Measurements from ENCODE around the gene PCDHB4. TPM values are rescaled to one million over a fixed set of nuclear protein-coding genes. Genes with fewer than 3 reads are reported as not detected.

Gene PCDHB4
- total and polyA plus RNA-seq, 10 of the 15 experiments (the other 5 are each of a cell fraction or from before 2014, with no cell fraction given), result not detected

DNA sequence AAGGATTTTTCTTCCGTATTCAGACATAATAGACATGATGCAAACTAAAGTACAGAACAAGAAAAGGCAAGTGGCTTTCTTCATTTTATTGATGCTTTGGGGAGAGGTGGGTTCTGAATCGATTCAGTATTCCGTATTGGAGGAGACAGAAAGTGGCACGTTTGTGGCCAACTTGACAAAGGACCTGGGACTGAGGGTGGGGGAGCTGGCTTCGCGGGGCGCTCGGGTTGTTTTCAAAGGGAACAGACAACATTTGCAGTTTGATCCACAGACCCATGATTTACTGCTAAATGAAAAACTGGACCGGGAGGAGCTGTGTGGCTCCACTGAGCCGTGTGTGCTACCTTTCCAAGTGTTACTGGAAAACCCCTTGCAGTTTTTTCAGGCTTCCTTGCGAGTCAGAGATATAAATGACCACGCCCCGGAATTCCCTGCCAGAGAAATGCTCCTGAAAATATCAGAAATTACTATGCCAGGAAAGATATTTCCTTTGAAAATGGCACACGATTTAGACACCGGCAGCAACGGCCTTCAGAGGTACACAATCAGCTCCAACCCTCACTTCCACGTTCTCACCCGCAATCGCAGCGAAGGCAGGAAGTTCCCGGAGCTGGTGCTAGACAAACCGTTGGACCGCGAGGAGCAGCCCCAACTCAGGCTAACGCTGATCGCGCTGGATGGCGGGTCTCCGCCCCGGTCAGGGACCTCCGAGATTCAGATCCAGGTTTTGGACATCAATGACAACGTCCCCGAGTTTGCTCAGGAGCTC is 28.8 kb downstream of the PCDHB4 start (continued):
- TF ChIP-seq, protein P1, sequence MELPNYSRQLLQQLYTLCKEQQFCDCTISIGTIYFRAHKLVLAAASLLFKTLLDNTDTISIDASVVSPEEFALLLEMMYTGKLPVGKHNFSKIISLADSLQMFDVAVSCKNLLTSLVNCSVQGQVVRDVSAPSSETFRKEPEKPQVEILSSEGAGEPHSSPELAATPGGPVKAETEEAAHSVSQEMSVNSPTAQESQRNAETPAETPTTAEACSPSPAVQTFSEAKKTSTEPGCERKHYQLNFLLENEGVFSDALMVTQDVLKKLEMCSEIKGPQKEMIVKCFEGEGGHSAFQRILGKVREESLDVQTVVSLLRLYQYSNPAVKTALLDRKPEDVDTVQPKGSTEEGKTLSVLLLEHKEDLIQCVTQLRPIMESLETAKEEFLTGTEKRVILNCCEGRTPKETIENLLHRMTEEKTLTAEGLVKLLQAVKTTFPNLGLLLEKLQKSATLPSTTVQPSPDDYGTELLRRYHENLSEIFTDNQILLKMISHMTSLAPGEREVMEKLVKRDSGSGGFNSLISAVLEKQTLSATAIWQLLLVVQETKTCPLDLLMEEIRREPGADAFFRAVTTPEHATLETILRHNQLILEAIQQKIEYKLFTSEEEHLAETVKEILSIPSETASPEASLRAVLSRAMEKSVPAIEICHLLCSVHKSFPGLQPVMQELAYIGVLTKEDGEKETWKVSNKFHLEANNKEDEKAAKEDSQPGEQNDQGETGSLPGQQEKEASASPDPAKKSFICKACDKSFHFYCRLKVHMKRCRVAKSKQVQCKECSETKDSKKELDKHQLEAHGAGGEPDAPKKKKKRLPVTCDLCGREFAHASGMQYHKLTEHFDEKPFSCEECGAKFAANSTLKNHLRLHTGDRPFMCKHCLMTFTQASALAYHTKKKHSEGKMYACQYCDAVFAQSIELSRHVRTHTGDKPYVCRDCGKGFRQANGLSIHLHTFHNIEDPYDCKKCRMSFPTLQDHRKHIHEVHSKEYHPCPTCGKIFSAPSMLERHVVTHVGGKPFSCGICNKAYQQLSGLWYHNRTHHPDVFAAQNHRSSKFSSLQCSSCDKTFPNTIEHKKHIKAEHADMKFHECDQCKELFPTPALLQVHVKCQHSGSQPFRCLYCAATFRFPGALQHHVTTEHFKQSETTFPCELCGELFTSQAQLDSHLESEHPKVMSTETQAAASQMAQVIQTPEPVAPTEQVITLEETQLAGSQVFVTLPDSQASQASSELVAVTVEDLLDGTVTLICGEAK (IDR thresholded peaks at IDR 0.05; ENCODE audit: borderline replicate concordance), result no peak
- TF ChIP-seq ZNF622 (IDR thresholded peaks at IDR 0.05), result no peak
- TF ChIP-seq MTA2 (IDR thresholded peaks at IDR 0.05; ENCODE audit: low read depth), result no peak
- no peak for TF ChIP-seq ZBED1 (IDR thresholded peaks at IDR 0.05; ENCODE audit: borderline replicate concordance)
- no peak for TF ChIP-seq TARDBP (IDR thresholded peaks at IDR 0.05; ENCODE audit: borderline replicate concordance)
- TF ChIP-seq, protein P2, sequence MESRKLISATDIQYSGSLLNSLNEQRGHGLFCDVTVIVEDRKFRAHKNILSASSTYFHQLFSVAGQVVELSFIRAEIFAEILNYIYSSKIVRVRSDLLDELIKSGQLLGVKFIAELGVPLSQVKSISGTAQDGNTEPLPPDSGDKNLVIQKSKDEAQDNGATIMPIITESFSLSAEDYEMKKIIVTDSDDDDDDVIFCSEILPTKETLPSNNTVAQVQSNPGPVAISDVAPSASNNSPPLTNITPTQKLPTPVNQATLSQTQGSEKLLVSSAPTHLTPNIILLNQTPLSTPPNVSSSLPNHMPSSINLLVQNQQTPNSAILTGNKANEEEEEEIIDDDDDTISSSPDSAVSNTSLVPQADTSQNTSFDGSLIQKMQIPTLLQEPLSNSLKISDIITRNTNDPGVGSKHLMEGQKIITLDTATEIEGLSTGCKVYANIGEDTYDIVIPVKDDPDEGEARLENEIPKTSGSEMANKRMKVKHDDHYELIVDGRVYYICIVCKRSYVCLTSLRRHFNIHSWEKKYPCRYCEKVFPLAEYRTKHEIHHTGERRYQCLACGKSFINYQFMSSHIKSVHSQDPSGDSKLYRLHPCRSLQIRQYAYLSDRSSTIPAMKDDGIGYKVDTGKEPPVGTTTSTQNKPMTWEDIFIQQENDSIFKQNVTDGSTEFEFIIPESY (IDR thresholded peaks at IDR 0.05), result no peak
- TF ChIP-seq YBX1 (IDR thresholded peaks at IDR 0.05), result no peak
- no peak for TF ChIP-seq ZNF207 (IDR thresholded peaks at IDR 0.05; ENCODE audit: borderline replicate concordance)
- no peak for TF ChIP-seq HCFC1 (IDR thresholded peaks at IDR 0.05; ENCODE audit: low read length)
- TF ChIP-seq, protein P3, sequence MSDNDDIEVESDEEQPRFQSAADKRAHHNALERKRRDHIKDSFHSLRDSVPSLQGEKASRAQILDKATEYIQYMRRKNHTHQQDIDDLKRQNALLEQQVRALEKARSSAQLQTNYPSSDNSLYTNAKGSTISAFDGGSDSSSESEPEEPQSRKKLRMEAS (IDR thresholded peaks at IDR 0.05; ENCODE audit: low read depth, low read length), result no peak
